Transverse colon (tissue), 4 donors: ENCODE measurements around the gene SCAMP3. TPM values are rescaled to one million over a fixed set of nuclear protein-coding genes. Genes with fewer than 3 reads are reported as not detected.

Experiments
- DNase-seq: peaks from one replicate; pipeline ENCODE4 v3.0.0-alpha.2; 2019
- H3K27ac ChIP-seq, 4 donors: fragments of 200-600 bp; sonication (generic); 2 replicates each; pipeline ENCODE4 v1.5.1; 2016 to 2018; ENCODE audit warnings: inconsistent platforms in 4 of 4
- H3K27me3 ChIP-seq: fragments of 200-600 bp; sonication (generic); 2 replicates; pipeline ENCODE4 v1.5.1; 2017; ENCODE audit warnings: inconsistent platforms
- H3K36me3 ChIP-seq, 4 donors: fragments of 200-600 bp; sonication (generic); 2 replicates each; pipeline ENCODE4 v1.5.1; 2017 to 2019; ENCODE audit warnings: inconsistent platforms in 4 of 4
- H3K4me1 ChIP-seq, 4 donors: fragments of 200-600 bp; sonication (generic); 2 replicates each; pipeline ENCODE4 v1.5.1; 2017 to 2020; ENCODE audit warnings: inconsistent platforms in 4 of 4
- H3K4me3 ChIP-seq, 4 donors: fragments of 200-600 bp; sonication (generic); 1 replicate in 1 of 4; 2 replicates in 3 of 4; pipeline versions ENCODE4 v1.5.1 to v1.6.1; 2017 to 2019; ENCODE audit warnings: inconsistent platforms in 4 of 4
- H3K9me3 ChIP-seq, 2 donors: fragments of 200-600 bp; sonication (generic); 2 replicates each; pipeline ENCODE4 v1.5.1; 2017 to 2019; ENCODE audit warnings: inconsistent platforms in 2 of 2
- CTCF ChIP-seq, 5 experiments: fragments of 200-600 bp in 3 of 5; fragments of 450-650 bp in 2 of 5; sonication (generic) in 3 of 5; IDR thresholded peaks; 1 replicate in 2 of 5; 2 replicates in 3 of 5; pipeline ENCODE4 v1.5.1; 2016 to 2017; ENCODE audit warnings: antibody characterized with exemption in 5 of 5, inconsistent platforms in 3 of 5, mild to moderate bottlenecking in 2 of 5, moderate library complexity in 1 of 5
- EP300 ChIP-seq: sonication (generic); formaldehyde crosslinking; IDR thresholded peaks from one replicate; pipeline ENCODE4 v1.6.1; 2017; ENCODE audit warnings: antibody characterized with exemption, low read depth
- POLR2A ChIP-seq: fragments of 450-650 bp; IDR thresholded peaks from one replicate; pipeline ENCODE4 v1.6.1; 2016; ENCODE audit warnings: antibody characterized with exemption, mild to moderate bottlenecking, moderate library complexity
- POLR2AphosphoS5 ChIP-seq, 3 donors: sonication (generic); formaldehyde crosslinking; IDR thresholded peaks; one replicate each; pipeline ENCODE4 v1.6.1; 2016; ENCODE audit warnings: antibody characterized with exemption in 3 of 3
- WGBS, 2 donors: methylation state at CpG; one replicate each; pipeline ENCODE4 v1.1.5; 2018; ENCODE audit warnings: low coverage in 1 of 2; 5-methylcytosine and 5-hydroxymethylcytosine counted together
- in situ Hi-C, 4 donors: fragments of 200-750 bp; cut with MboI; loops; one replicate each; pipeline versions ENCODE4 v1.15.0 to v1.15.1; 2017; ENCODE audit warnings: low sequenced_read_pairs in 3 of 4, low pct_ligation_motif_present in 1 of 4, low pct_unique_long_range_greater_than_20kb in 1 of 4
- intact Hi-C: fragments of 100-400 bp; cut with DNase I; formaldehyde crosslinking; loops from one replicate; pipeline ENCODE4 v1.15.1; 2023; ENCODE audit warnings: low total_unique reads
- total RNA-seq, 4 donors: library from RNA; depleted of rRNA; stranded (reverse); fragments of >200 nt; gene quantifications; one replicate each; pipeline ENCODE4 v1.1.0, GENCODE V29; 2016

The SCAMP3 gene
- total RNA-seq, 4 donors from 2014 or later, result 7.8 to 61.3 (median 35.2) TPM

DNA sequence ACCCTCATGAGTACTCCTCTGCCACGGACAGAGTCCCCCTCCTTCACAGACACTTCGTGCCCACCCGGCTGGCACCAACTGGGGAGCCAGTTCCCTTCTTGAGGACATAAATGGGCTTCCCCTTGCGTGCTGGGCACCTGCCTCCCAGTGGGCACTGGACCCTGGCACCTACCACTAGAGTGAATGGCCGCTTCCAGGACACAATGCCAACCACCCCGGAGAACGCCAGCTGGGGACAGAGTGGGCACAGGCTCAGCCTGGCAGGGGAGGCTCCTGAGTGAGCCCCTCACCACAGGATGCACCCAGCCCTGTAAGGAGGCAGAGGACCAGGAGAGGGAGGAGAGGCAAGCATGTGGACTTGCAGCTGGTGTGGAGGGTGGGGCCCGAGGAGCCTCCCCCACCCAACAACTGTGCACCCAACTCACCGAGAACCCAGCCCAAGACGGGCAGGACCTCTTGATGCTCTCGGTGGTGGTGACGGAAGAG lies 7.9 kb downstream of the SCAMP3 start:
- 48% methylated on average over 12 of the region's 12 CpGs; no CpG with 5 or more reads in 1 of the 2 donors for WGBS, 2 donors
- no peak for DNase-seq
- Histone ChIP-seq H3K4me3 (peak overlapping the region; percentile 57 to 98 (median 79)), H3K36me3 (no peaks in the 10 kb centered on the region), H3K27me3 (no peaks in the 10 kb centered on the region), H3K9me3 (no peaks in the 10 kb centered on the region), H3K4me1 (peaks cover 21 to 39% (median 28%) of the 10 kb centered on the region in 4 donors), H3K27ac (peak overlapping the region; percentile 91 to 95 (median 92))
- TF ChIP-seq POLR2AphosphoS5 (IDR thresholded peaks at IDR 0.05), result no peak
- no peak for TF ChIP-seq POLR2A
- no peak for TF ChIP-seq CTCF (IDR thresholded peaks at IDR 0.05)
- TF ChIP-seq EP300, result no peak
- intact Hi-C loops, result loop anchor here (10.0 kb wide), 1 partner anchor 341 kb away; no protein-coding TSS in a partner anchor
- in situ Hi-C loops, result loop anchor here in 3 of 4 donors (10.0 to 25.0 kb wide), 2 partner anchors 61 to 333 kb away; no protein-coding TSS in a partner anchor

DNA sequence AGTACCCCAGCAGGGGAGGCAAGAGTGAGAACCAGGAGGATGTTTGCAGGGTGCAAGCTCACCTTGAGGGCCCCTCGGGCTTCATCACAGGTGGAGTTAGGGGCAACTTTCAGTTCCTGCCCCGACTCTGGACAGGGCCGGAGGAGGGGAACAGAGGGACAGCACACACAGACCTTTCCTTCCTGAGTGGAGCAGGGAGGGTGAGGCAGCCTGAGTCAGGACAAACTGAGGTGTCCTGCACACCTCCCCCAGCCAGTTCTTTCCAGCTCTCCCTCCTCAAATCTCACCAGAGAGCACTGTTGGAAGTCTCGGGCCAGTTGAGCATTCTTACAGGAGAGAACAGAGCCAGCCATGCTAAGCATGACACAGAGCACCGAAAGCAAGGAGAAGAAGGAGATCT lies 8.4 kb downstream of the SCAMP3 start:
- 74% methylated on average over 5 of the region's 5 CpGs; no CpG with 5 or more reads in 1 of the 2 donors for WGBS, 2 donors
- no peak for TF ChIP-seq POLR2AphosphoS5 (IDR thresholded peaks at IDR 0.05)
- TF ChIP-seq POLR2A, result no peak
- no peak for TF ChIP-seq CTCF (IDR thresholded peaks at IDR 0.05)
- no peak for TF ChIP-seq EP300
- in situ Hi-C loops, result loop anchor here in 3 of 4 donors (10.0 to 25.0 kb wide), 2 partner anchors 61 to 334 kb away; no protein-coding TSS in a partner anchor
- Histone ChIP-seq H3K27ac (peak overlapping the region in 3 of 4 donors; percentile 91 to 95 (median 94)), H3K9me3 (no peaks in the 10 kb centered on the region), H3K27me3 (no peaks in the 10 kb centered on the region), H3K4me3 (peak overlapping the region in 2 of 4 donors; percentile 77 to 81), H3K4me1 (peaks cover 21 to 39% (median 28%) of the 10 kb centered on the region in 4 donors), H3K36me3 (no peaks in the 10 kb centered on the region)
- intact Hi-C loops, result loop anchor here (10.0 kb wide), 1 partner anchor 341 kb away; no protein-coding TSS in a partner anchor
- no peak for DNase-seq

- Histone ChIP-seq H3K9me3 (no peaks in the 10 kb centered on the region), H3K27ac (no peak overlapping the region), H3K4me1 (peaks cover 21 to 39% (median 28%) of the 10 kb centered on the region in 4 donors), H3K4me3 (no peak overlapping the region), H3K36me3 (no peaks in the 10 kb centered on the region), H3K27me3 (no peaks in the 10 kb centered on the region)
- in situ Hi-C loops, result loop anchor here in 3 of 4 donors (10.0 to 25.0 kb wide), 2 partner anchors 62 to 334 kb away; no protein-coding TSS in a partner anchor
- TF ChIP-seq POLR2A, result no peak
- TF ChIP-seq CTCF (IDR thresholded peaks at IDR 0.05), result no peak
- TF ChIP-seq POLR2AphosphoS5 (IDR thresholded peaks at IDR 0.05), result no peak
- no peak for TF ChIP-seq EP300
- intact Hi-C loops, result loop anchor here (10.0 kb wide), 1 partner anchor 342 kb away; no protein-coding TSS in a partner anchor
- no peak for DNase-seq
- WGBS, 2 donors, result 87 to 90% methylated on average over 4 to 5 of the region's 5 CpGs
Observed at GRCh38 chr1:155253208-155253607, 9.0 kb downstream of the SCAMP3 start.

DNA sequence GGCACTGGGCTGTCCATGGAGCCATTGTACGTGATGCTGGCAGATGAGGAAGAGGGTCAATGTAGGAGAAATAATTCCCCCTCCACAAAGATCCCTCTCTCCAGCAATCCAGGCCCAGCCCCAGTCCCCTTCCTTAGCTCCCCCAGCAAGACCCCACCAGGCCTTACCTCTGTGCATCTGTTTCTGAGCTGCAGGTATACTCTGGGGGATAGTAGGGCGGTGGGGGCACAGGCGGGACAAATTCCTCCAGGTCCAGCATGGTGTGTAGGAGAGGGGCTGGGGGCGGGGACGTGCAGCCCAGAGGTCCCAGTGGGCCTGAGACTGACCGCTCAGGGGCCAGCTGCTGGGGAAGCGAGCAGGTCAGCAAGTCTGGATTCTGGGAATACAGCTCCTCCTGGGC lies 10.6 kb downstream of the SCAMP3 start:
- TF ChIP-seq POLR2A (no peak), POLR2AphosphoS5 (IDR thresholded peaks at IDR 0.05) (no peak), EP300 (no peak), CTCF (IDR thresholded peaks at IDR 0.05) (no peak)
- in situ Hi-C loops (loop anchor here in 3 of 4 donors (10.0 to 25.0 kb wide), 2 partner anchors 63 to 336 kb away; no protein-coding TSS in a partner anchor), intact Hi-C loops (loop anchor here (2.0 to 10.0 kb wide), 2 partner anchors 73 to 343 kb away; no protein-coding TSS in a partner anchor)
- Histone ChIP-seq H3K4me3 (no peak overlapping the region), H3K4me1 (peaks cover 21 to 38% (median 28%) of the 10 kb centered on the region in 4 donors), H3K9me3 (no peaks in the 10 kb centered on the region), H3K36me3 (no peaks in the 10 kb centered on the region), H3K27ac (no peak overlapping the region), H3K27me3 (no peaks in the 10 kb centered on the region)
- WGBS, 2 donors, result 81% methylated on average over 7 of the region's 7 CpGs; no CpG with 5 or more reads in 1 of the 2 donors
- DNase-seq, result no peak
